Omental fat pad (tissue), 4 donors: ENCODE results near the gene MYO5C. TPM values are rescaled to one million over a fixed set of nuclear protein-coding genes. Genes with fewer than 3 reads are reported as not detected.

Experiments
- ATAC-seq: fragments of 150-250 bp; one replicate; pipeline ENCODE4 v1.9.1; 2016; ENCODE audit warnings: mild to moderate bottlenecking, moderate library complexity; ENCODE audit not compliant: low FRiP score
- DNase-seq: peaks from one replicate; pipeline ENCODE4 v3.0.0-alpha.2; 2019; ENCODE audit warnings: low spot score
- total RNA-seq, 4 donors: library from RNA; depleted of rRNA; stranded (reverse); fragments of >200 nt; gene quantifications; one replicate each; pipeline ENCODE4 v1.1.0, GENCODE V29; 2016
- TF ChIP-seq, protein P1 (sequence below), 3 donors: fragments of 450-650 bp; IDR thresholded peaks; one replicate each; pipeline ENCODE4 v1.5.1; 2016 to 2017; ENCODE audit warnings: antibody characterized with exemption in 3 of 3, mild to moderate bottlenecking in 3 of 3, moderate library complexity in 2 of 3

Gene MYO5C
- total RNA-seq, 4 donors from 2014 or later, result 7.7 to 58.3 (median 15.5) TPM

DNA sequence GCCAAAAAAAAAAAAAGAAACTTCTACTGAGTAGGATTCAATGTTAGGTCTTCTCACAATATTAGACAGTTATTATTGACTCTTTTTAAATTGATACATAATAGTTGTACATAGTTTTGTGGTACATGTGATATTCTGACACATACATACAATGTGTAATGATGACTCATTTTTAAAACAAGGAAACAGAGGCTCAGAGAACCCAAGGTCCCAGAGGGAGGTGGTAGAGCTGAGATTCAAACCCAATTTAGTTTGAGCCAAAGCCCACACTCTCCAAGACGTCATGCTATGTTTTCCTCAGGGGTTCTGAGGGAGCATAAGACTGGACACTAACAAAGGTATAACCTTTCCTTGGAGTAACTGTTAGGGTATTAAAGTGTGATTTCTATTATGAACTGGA is 40.6 kb downstream of the MYO5C start:
- no peak for DNase-seq
- TF ChIP-seq, protein P1, sequence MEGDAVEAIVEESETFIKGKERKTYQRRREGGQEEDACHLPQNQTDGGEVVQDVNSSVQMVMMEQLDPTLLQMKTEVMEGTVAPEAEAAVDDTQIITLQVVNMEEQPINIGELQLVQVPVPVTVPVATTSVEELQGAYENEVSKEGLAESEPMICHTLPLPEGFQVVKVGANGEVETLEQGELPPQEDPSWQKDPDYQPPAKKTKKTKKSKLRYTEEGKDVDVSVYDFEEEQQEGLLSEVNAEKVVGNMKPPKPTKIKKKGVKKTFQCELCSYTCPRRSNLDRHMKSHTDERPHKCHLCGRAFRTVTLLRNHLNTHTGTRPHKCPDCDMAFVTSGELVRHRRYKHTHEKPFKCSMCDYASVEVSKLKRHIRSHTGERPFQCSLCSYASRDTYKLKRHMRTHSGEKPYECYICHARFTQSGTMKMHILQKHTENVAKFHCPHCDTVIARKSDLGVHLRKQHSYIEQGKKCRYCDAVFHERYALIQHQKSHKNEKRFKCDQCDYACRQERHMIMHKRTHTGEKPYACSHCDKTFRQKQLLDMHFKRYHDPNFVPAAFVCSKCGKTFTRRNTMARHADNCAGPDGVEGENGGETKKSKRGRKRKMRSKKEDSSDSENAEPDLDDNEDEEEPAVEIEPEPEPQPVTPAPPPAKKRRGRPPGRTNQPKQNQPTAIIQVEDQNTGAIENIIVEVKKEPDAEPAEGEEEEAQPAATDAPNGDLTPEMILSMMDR (IDR thresholded peaks at IDR 0.05), result no peak
- ATAC-seq, result no peak

DNA sequence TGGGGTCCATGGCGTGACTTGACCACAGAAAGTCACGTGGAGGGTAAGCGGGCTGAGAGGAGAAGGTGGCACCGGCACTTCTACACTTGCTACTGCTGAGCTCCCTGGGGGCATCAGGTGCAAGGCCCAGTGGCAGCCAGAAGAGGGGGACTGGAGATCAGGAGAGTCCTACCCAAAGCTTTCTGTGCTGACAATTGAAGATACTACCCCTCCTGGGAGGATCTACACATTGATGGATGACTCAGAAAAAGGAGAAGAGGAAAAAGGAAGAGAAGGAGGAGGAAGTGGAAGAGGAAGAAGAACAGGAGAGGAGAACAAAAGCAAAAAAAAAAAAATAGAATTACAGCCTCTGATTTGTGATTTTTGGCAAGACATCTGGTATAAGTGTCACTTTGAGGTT is 41.2 kb downstream of the MYO5C start:
- no peak for DNase-seq

DNA sequence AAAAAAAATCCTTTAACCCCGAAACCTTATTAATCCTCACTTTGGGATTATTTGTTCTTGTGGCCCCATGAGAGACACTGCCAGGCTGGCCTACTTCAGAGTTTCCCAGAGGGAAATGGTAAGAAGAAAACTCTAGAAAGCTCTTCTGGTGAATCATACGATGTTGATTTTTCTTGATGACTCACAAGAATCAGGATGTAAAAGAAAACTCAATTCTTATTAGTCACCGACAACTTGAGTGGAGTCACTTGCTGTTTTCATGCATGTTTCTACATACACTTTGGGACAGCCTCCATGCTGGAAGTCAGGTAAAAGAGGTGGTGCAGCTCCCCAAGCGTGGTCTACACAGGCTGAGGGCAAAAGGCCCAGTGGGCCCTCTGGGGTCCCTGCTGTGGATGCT is 42.8 kb downstream of the MYO5C start:
- ATAC-seq (peak; percentile 33), DNase-seq (no peak)
- TF ChIP-seq, protein P1 (IDR thresholded peaks at IDR 0.05), result no peak

More for the DNA sequence above, 41.2 kb downstream of the MYO5C start:
- no peak for ATAC-seq
- TF ChIP-seq, protein P1 (IDR thresholded peaks at IDR 0.05), result no peak

DNA sequence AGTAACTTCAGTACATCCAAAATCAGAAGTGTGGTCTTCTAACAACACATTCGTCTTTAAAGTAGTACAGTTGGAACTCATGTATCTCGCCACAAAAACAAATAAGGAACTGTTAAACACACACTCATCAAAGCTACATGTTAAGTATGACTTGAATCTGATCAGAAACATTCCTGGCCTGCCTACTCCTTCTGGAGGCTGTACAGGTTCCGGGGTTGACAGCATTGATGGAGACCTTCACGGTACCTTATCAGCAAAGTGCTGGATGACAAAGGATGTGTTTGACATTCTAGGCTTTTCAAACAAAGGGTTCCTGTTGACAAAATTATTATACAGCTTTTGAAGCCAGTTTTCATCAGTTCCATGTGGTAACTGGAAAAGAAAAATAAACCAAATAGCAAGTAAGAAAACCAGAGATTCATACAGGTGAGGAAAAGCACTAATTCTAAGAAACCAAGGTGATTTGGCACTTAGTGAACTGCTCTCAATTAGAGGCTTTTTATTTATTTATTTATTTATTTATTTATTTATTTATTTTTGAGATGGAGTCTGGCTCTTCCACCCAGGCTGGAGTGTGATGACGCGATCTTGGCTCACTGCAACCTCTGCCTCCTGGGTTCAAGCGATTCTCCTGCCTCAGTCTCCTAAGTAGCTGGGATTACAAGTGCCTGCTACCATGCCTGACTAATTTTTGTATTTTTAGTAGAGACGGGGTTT is 44.3 kb downstream of the MYO5C start:
- ATAC-seq (no peak), DNase-seq (no peak)
- TF ChIP-seq, protein P1 (IDR thresholded peaks at IDR 0.05), result no peak

DNA sequence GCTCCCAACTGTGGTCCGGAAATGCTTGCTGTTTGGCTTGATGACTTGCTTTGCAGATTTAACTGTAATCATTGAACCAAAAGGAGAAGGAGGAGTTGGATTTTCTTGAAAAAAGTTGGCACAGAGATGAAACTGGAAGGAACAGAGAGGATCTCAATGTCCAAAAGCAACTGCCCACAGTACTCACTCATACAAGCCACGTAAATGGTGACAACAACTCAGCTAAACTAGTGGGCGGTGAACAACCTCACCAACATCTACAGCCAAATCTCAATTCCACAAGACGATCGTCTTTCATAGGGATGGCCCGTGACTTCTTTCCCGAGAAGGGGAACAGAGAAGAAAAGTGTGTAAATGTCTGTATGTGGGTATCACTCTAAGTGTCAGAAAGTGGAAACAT is 48.1 kb downstream of the MYO5C start:
- ATAC-seq (no peak), DNase-seq (no peak)
- TF ChIP-seq, protein P1 (IDR thresholded peaks at IDR 0.05), result no peak

DNA sequence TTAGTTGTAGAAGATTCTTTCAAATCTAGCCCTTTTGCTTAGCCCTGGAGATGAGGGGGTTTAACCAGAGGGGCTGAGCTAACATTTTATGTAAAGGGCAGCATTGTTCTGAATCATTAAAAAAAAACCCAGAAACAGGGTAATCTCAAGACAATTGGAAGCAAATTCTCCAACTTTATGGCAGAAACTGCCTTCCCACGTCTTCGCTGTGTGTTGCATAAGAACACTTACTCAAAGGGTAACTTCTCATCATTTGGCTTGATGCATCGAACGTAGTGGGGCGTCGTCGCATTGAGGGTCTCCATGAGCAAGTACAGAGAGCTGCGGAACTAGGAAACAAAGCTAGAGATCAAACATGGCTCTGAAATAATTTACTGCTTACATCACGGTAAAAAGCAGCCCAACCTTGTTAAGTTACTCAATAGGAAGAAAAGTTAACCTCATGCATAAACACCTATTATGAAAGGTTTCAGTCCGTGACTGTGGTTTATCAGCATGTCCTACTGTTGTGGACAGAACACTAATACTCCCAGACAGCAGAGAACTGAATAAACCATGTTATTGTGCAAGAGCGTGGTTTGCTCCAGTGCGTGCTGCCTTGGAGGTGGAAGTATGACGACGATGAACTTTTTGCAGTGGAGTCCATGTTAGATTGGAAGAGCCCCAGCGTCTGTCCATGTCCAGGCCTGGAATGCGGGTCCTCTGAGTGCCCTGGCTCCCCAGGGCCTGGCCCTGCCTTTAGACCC is 48.7 kb downstream of the MYO5C start:
- DNase-seq, result no peak
- no peak for ATAC-seq
- TF ChIP-seq, protein P1 (IDR thresholded peaks at IDR 0.05), result no peak
